Transverse colon (tissue), 4 donors: ENCODE results near the gene FANK1. TPM values are rescaled to one million over a fixed set of nuclear protein-coding genes. Genes with fewer than 3 reads are reported as not detected.

ENCODE experiments used
- DNase-seq: peaks from one replicate; pipeline ENCODE4 v3.0.0-alpha.2; 2019
- H3K27ac ChIP-seq, 4 donors: fragments of 200-600 bp; sonication (generic); 2 replicates each; pipeline ENCODE4 v1.5.1; 2016 to 2018; ENCODE audit warnings: inconsistent platforms in 4 of 4
- H3K27me3 ChIP-seq: fragments of 200-600 bp; sonication (generic); 2 replicates; pipeline ENCODE4 v1.5.1; 2017; ENCODE audit warnings: inconsistent platforms
- H3K36me3 ChIP-seq, 4 donors: fragments of 200-600 bp; sonication (generic); 2 replicates each; pipeline ENCODE4 v1.5.1; 2017 to 2019; ENCODE audit warnings: inconsistent platforms in 4 of 4
- H3K4me1 ChIP-seq, 4 donors: fragments of 200-600 bp; sonication (generic); 2 replicates each; pipeline ENCODE4 v1.5.1; 2017 to 2020; ENCODE audit warnings: inconsistent platforms in 4 of 4
- H3K4me3 ChIP-seq, 4 donors: fragments of 200-600 bp; sonication (generic); 1 replicate in 1 of 4; 2 replicates in 3 of 4; pipeline versions ENCODE4 v1.5.1 to v1.6.1; 2017 to 2019; ENCODE audit warnings: inconsistent platforms in 4 of 4
- H3K9me3 ChIP-seq, 2 donors: fragments of 200-600 bp; sonication (generic); 2 replicates each; pipeline ENCODE4 v1.5.1; 2017 to 2019; ENCODE audit warnings: inconsistent platforms in 2 of 2
- EP300 ChIP-seq: sonication (generic); formaldehyde crosslinking; IDR thresholded peaks from one replicate; pipeline ENCODE4 v1.6.1; 2017; ENCODE audit warnings: antibody characterized with exemption, low read depth
- POLR2A ChIP-seq: fragments of 450-650 bp; IDR thresholded peaks from one replicate; pipeline ENCODE4 v1.6.1; 2016; ENCODE audit warnings: antibody characterized with exemption, mild to moderate bottlenecking, moderate library complexity
- POLR2AphosphoS5 ChIP-seq, 3 donors: sonication (generic); formaldehyde crosslinking; IDR thresholded peaks; one replicate each; pipeline ENCODE4 v1.6.1; 2016; ENCODE audit warnings: antibody characterized with exemption in 3 of 3
- WGBS, 2 donors: methylation state at CpG; one replicate each; pipeline ENCODE4 v1.1.5; 2018; ENCODE audit warnings: low coverage in 1 of 2; 5-methylcytosine and 5-hydroxymethylcytosine counted together
- in situ Hi-C, 4 donors: fragments of 200-750 bp; cut with MboI; loops; one replicate each; pipeline versions ENCODE4 v1.15.0 to v1.15.1; 2017; ENCODE audit warnings: low sequenced_read_pairs in 3 of 4, low pct_ligation_motif_present in 1 of 4, low pct_unique_long_range_greater_than_20kb in 1 of 4
- intact Hi-C: fragments of 100-400 bp; cut with DNase I; formaldehyde crosslinking; loops from one replicate; pipeline ENCODE4 v1.15.1; 2023; ENCODE audit warnings: low total_unique reads
- small RNA-seq, 4 donors: library from RNA; depleted of rRNA; stranded (forward); fragments of <200 nt; gene quantifications; one replicate each; pipeline ENCODE3, GENCODE V24; 2016
- total RNA-seq, 4 donors: library from RNA; depleted of rRNA; stranded (reverse); fragments of >200 nt; gene quantifications; one replicate each; pipeline ENCODE4 v1.1.0, GENCODE V29; 2016
- TF ChIP-seq, protein P1 (sequence below), 5 experiments: fragments of 200-600 bp in 3 of 5; fragments of 450-650 bp in 2 of 5; sonication (generic) in 3 of 5; IDR thresholded peaks; 1 replicate in 2 of 5; 2 replicates in 3 of 5; pipeline ENCODE4 v1.5.1; 2016 to 2017; ENCODE audit warnings: antibody characterized with exemption in 5 of 5, inconsistent platforms in 3 of 5, mild to moderate bottlenecking in 2 of 5, moderate library complexity in 1 of 5

Gene FANK1
- total RNA-seq, 4 donors from 2014 or later: 3.4 to 7.5 (median 5.7) TPM

GRCh38 chr10:126054191-126054590 is 157.8 kb downstream of the FANK1 start:
- TF ChIP-seq POLR2A (no peak), POLR2AphosphoS5 (IDR thresholded peaks at IDR 0.05) (no peak), EP300 (no peak)
- TF ChIP-seq, protein P1, sequence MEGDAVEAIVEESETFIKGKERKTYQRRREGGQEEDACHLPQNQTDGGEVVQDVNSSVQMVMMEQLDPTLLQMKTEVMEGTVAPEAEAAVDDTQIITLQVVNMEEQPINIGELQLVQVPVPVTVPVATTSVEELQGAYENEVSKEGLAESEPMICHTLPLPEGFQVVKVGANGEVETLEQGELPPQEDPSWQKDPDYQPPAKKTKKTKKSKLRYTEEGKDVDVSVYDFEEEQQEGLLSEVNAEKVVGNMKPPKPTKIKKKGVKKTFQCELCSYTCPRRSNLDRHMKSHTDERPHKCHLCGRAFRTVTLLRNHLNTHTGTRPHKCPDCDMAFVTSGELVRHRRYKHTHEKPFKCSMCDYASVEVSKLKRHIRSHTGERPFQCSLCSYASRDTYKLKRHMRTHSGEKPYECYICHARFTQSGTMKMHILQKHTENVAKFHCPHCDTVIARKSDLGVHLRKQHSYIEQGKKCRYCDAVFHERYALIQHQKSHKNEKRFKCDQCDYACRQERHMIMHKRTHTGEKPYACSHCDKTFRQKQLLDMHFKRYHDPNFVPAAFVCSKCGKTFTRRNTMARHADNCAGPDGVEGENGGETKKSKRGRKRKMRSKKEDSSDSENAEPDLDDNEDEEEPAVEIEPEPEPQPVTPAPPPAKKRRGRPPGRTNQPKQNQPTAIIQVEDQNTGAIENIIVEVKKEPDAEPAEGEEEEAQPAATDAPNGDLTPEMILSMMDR (IDR thresholded peaks at IDR 0.05): no peak
- Histone ChIP-seq H3K4me1 (no peaks in the 10 kb centered on the region), H3K27ac (no peak overlapping the region), H3K27me3 (peaks cover 15% of the 10 kb centered on the region), H3K4me3 (no peak overlapping the region), H3K36me3 (no peaks in the 10 kb centered on the region), H3K9me3 (no peaks in the 10 kb centered on the region)
- in situ Hi-C loops: no loop called here
- DNase-seq: no peak
- intact Hi-C loops: no loop called here
- WGBS, 2 donors: 96% methylated on average over 6 of the region's 6 CpGs; no CpG with 5 or more reads in 1 of the 2 donors

DNA sequence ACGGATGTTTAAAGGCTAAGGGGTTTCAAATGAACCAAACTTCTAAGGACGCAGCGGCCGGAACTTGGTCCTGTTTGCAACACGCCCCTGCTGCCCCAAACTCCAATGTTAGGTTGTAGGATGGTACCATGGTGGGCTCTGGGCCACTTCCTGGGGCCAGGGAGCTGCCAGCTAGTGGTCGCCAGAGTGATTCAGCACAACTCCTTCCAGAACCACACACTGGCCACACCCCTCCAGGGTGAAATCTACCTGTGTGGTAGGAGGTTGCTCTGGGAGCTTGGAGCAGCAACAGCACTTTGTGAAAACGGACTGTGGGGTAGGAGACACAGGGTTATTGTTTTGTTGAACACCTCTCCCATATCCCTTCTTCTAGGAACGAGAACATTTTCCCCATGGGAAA is 161.1 kb downstream of the FANK1 start:
- no peak overlapping the region for H3K27ac ChIP-seq
- H3K36me3 ChIP-seq: no peaks in the 10 kb centered on the region
- TF ChIP-seq EP300: no peak
- TF ChIP-seq, protein P1 (IDR thresholded peaks at IDR 0.05): no peak
- DNase-seq: no peak
- WGBS, 2 donors: 86% methylated on average over 8 of the region's 8 CpGs; no CpG with 5 or more reads in 1 of the 2 donors
- in situ Hi-C loops: no loop called here
- H3K9me3 ChIP-seq: no peaks in the 10 kb centered on the region
- no peaks in the 10 kb centered on the region for H3K4me1 ChIP-seq
- peaks cover 15% of the 10 kb centered on the region for H3K27me3 ChIP-seq
- no peak overlapping the region for H3K4me3 ChIP-seq
- intact Hi-C loops: no loop called here

GRCh38 chr10:126058104-126058503 is 161.7 kb downstream of the FANK1 start:
- Histone ChIP-seq H3K4me1 (no peaks in the 10 kb centered on the region), H3K27ac (no peak overlapping the region), H3K4me3 (no peak overlapping the region), H3K27me3 (peaks cover 15% of the 10 kb centered on the region), H3K36me3 (no peaks in the 10 kb centered on the region), H3K9me3 (no peaks in the 10 kb centered on the region)
- no peak for DNase-seq
- WGBS, 2 donors: 20 to 43% methylated on average over 2 to 6 of the region's 6 CpGs
- TF ChIP-seq, protein P1 (IDR thresholded peaks at IDR 0.05): no peak
- no peak for TF ChIP-seq POLR2AphosphoS5 (IDR thresholded peaks at IDR 0.05)
- no peak for TF ChIP-seq POLR2A
- no peak for TF ChIP-seq EP300
- in situ Hi-C loops: no loop called here
- intact Hi-C loops: no loop called here

DNA sequence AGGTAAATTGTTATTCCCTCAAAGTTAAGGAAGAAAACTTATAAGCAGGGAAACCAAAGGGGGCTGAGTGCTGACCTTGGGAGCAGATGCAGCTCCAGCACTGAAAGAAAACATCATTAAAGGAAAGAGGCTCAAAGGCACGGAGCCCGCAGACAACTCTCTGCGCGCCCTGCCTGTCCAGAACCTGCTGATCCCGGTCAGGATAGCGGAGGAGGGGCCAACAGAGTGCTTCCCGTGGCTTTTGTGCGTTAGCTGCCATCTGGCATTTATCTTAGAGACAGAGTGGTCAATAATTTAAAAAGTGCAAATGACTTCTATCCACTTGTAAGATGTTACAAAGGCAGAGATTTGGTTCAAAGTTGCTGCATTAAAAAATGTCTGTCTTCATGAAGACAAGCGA is 162.1 kb downstream of the FANK1 start:
- no peak for DNase-seq
- TF ChIP-seq POLR2AphosphoS5 (IDR thresholded peaks at IDR 0.05) (no peak), POLR2A (no peak), EP300 (no peak)
- TF ChIP-seq, protein P1 (IDR thresholded peaks at IDR 0.05): no peak
- H3K27ac ChIP-seq: no peak overlapping the region
- no peaks in the 10 kb centered on the region for H3K9me3 ChIP-seq
- no peaks in the 10 kb centered on the region for H3K36me3 ChIP-seq
- in situ Hi-C loops: no loop called here
- intact Hi-C loops: no loop called here
- H3K4me3 ChIP-seq: no peak overlapping the region
- H3K27me3 ChIP-seq: peaks cover 15% of the 10 kb centered on the region
- H3K4me1 ChIP-seq: no peaks in the 10 kb centered on the region
- WGBS, 2 donors: 20 to 41% methylated on average over 8 to 9 of the region's 9 CpGs

Small RNA genes lying within 50 kb of the gene (small RNA-seq; reads per million reads assigned to genes)
- gene GNG10P1 (0 to 0.28 (median 0) reads per million in 4 donors), gene RF00017 (0 reads per million in 4 donors), gene RNU2-42P (0 reads per million in 4 donors)

Other genes starting within 250 kb of the FANK1 start
- gene TEX36, start 213.4 kb upstream of the FANK1 start, total RNA-seq: not detected
- gene EDRF1, start 176.9 kb upstream of the FANK1 start, total RNA-seq: 10 to 100 TPM; 20.2 to 35.1 (median 26.3) TPM
- under 1 TPM in 2 of 4 donors, not detected in 2; 0.16 to 1.00 TPM for gene MMP21, start 120.7 kb upstream of the FANK1 start, total RNA-seq
- 10 to 100 TPM; 24.6 to 39.3 (median 32.4) TPM for gene UROS, start 73.3 kb upstream of the FANK1 start, total RNA-seq
- 10 to 100 TPM in 2 of 4 donors, 1 to 10 TPM in 2; 4.1 to 34.8 (median 15.0) TPM for gene BCCIP, start 73.0 kb upstream of the FANK1 start, total RNA-seq
- 10 to 100 TPM; 21.7 to 52.7 (median 37.6) TPM for gene DHX32, start 15.3 kb upstream of the FANK1 start, total RNA-seq